MM.1S (cell line): ENCODE measurements around the gene GALR2.

Experiments used
- DNase-seq: peaks from one replicate; pipeline ENCODE4 v3.0.0-alpha.2; 2015
- H2AFZ ChIP-seq: fragments of 300-600 bp; sonication (generic); 2 replicates; pipeline ENCODE4 v1.6.0; 2016; ENCODE audit warnings: antibody characterized with exemption, low read length
- H3F3A ChIP-seq: fragments of 300-600 bp; sonication (generic); 2 replicates; pipeline ENCODE4 v1.6.1; 2016; ENCODE audit warnings: mild to moderate bottlenecking, antibody characterized with exemption, low read length, moderate library complexity, mixed read lengths; ENCODE audit not compliant: insufficient read depth
- H3K27ac ChIP-seq: fragments of 300-600 bp; sonication (generic); 2 replicates; pipeline ENCODE4 v1.5.1; 2016; ENCODE audit warnings: mild to moderate bottlenecking, low read length
- H3K27me3 ChIP-seq: fragments of 300-600 bp; sonication (generic); replicated peaks from 2 replicates; pipeline ENCODE4 v1.6.0; 2016; ENCODE audit warnings: low read length; ENCODE audit not compliant: insufficient read depth
- H3K36me3 ChIP-seq: fragments of 300-600 bp; sonication (generic); replicated peaks from 2 replicates; pipeline ENCODE4 v1.6.1; 2016; ENCODE audit warnings: mild to moderate bottlenecking, low read length, mixed read lengths; ENCODE audit not compliant: insufficient read depth
- H3K4me1 ChIP-seq: fragments of 300-600 bp; sonication (generic); 2 replicates; pipeline ENCODE4 v1.6.1; 2016; ENCODE audit warnings: low read length, mixed read lengths
- H3K4me2 ChIP-seq: fragments of 300-600 bp; sonication (generic); 2 replicates; pipeline ENCODE4 v1.6.0; 2016; ENCODE audit warnings: low read depth, low read length
- H3K4me3 ChIP-seq: fragments of 300-600 bp; sonication (generic); 2 replicates; pipeline ENCODE4 v1.5.1; 2016; ENCODE audit warnings: low read length, mixed read lengths
- H3K79me2 ChIP-seq: fragments of 300-600 bp; sonication (generic); 2 replicates; pipeline ENCODE4 v1.6.1; 2016; ENCODE audit warnings: mixed run types, low read length, mixed read lengths
- H3K9ac ChIP-seq: fragments of 300-600 bp; sonication (generic); 2 replicates; pipeline ENCODE4 v1.6.1; 2016; ENCODE audit warnings: low read length, mixed read lengths
- H3K9me2 ChIP-seq: fragments of 300-600 bp; sonication (generic); replicated peaks from 2 replicates; pipeline ENCODE4 v1.6.1; 2016; ENCODE audit warnings: mild to moderate bottlenecking, low read length, mixed read lengths; ENCODE audit not compliant: insufficient read depth
- H3K9me3 ChIP-seq: fragments of 300-600 bp; sonication (generic); replicated peaks from 2 replicates; pipeline ENCODE4 v1.6.1; 2016; ENCODE audit warnings: mild to moderate bottlenecking, low read length, mixed read lengths; ENCODE audit not compliant: insufficient read depth
- H4K20me1 ChIP-seq: fragments of 300-600 bp; sonication (generic); 2 replicates; pipeline ENCODE4 v1.6.1; 2016; ENCODE audit warnings: mild to moderate bottlenecking, low read length, moderate library complexity, mixed read lengths; ENCODE audit not compliant: insufficient read depth
- EZH2 ChIP-seq: fragments of 300-600 bp; sonication (generic); optimal IDR thresholded peaks from 2 replicates; pipeline ENCODE3; 2017; ENCODE audit warnings: low read depth, mild to moderate bottlenecking, antibody characterized with exemption, low read length, mixed read lengths
- EZH2phosphoT487 ChIP-seq: fragments of 300-600 bp; sonication (generic); IDR thresholded peaks from 2 replicates; pipeline ENCODE4 v1.6.1; 2018; ENCODE audit warnings: antibody characterized with exemption, low read length
- TF ChIP-seq, protein P1 (sequence below): fragments of 300-600 bp; sonication (generic); IDR thresholded peaks from 2 replicates; pipeline ENCODE4 v1.5.1; 2016; ENCODE audit warnings: antibody characterized with exemption, low read length, mixed read lengths

The GALR2 gene

DNA sequence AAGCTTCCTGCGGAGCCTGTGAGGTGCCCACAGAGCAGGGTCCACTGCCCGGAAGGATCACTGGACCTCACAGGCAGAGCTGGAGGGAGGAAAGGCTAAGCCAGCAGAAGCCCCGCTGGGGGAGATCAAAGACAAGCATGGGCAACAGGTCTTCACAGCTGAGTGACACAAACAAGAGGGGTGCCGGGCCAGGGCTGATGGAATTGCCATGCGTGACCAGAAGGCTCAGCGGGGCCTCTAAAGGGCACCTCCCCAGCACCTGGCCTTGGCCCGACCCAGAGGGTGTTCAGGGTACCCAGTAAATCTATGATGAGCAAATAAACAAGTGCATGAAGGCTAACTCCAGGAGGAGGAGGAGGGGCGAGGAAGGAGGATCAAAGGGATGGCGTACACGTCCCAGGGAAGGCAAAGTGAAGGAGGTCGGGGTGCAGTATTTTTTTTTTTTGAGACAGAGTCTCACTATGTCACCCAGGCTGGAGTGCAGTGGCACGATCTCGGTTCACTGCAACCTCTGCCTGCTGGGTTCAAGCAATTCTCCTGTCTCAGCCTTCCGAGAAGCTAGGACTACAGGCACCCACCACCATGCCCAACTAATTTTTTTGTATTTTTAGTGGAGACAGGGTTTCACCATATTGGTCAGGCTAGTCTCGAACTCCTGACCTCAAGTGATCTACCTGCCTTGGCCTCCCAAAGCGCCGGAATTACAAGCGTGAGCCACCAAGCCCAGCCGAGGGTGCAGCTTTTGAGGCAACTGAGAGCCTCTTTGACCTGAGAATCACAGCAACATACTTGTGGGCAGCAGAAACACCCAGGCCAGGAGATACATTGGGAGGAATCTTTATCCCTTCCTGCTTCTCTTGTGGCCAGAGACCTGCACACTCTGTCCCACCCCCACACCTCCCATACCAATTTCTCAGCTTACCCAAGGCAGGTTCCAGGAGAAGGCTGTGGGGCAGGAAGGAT lies 45.1 kb downstream of the GALR2 start:
- no peaks in the 10 kb centered on the region for H4K20me1 ChIP-seq
- H3K9me2 ChIP-seq, result no peaks in the 10 kb centered on the region
- no peaks in the 10 kb centered on the region for H3K79me2 ChIP-seq
- H3K9ac ChIP-seq, result no peak overlapping the region
- no peak overlapping the region for H3K27ac ChIP-seq
- H3F3A ChIP-seq, result no peaks in the 10 kb centered on the region
- no peak overlapping the region for H2AFZ ChIP-seq
- H3K4me1 ChIP-seq, result no peaks in the 10 kb centered on the region
- H3K27me3 ChIP-seq, result no peaks in the 10 kb centered on the region
- DNase-seq, result no peak
- H3K4me2 ChIP-seq, result no peak overlapping the region
- H3K36me3 ChIP-seq, result no peaks in the 10 kb centered on the region
- TF ChIP-seq EZH2phosphoT487, result no peak
- TF ChIP-seq, protein P1, sequence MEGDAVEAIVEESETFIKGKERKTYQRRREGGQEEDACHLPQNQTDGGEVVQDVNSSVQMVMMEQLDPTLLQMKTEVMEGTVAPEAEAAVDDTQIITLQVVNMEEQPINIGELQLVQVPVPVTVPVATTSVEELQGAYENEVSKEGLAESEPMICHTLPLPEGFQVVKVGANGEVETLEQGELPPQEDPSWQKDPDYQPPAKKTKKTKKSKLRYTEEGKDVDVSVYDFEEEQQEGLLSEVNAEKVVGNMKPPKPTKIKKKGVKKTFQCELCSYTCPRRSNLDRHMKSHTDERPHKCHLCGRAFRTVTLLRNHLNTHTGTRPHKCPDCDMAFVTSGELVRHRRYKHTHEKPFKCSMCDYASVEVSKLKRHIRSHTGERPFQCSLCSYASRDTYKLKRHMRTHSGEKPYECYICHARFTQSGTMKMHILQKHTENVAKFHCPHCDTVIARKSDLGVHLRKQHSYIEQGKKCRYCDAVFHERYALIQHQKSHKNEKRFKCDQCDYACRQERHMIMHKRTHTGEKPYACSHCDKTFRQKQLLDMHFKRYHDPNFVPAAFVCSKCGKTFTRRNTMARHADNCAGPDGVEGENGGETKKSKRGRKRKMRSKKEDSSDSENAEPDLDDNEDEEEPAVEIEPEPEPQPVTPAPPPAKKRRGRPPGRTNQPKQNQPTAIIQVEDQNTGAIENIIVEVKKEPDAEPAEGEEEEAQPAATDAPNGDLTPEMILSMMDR, result no peak
- no peak for TF ChIP-seq EZH2
- no peaks in the 10 kb centered on the region for H3K9me3 ChIP-seq
- H3K4me3 ChIP-seq, result no peak overlapping the region

DNA sequence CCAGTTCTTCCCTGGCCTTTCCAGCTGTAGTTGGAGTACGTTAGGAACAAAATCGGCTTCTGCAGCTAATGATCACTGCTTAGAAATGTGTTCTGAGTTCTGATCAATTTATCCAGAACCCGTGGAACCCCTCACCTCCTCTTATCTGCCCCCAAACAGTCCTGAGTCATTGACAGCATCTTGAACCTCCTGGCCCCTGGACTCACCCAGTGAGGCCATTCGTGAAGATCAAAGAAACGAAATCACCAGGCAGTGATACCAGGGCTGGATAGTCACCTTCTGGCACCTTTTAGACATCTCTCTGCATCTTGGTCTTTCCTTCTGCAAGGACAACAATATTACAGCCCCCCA lies 46.1 kb downstream of the GALR2 start:
- H3K27me3 ChIP-seq, result no peaks in the 10 kb centered on the region
- H2AFZ ChIP-seq, result no peak overlapping the region
- H3F3A ChIP-seq, result no peaks in the 10 kb centered on the region
- H3K36me3 ChIP-seq, result no peaks in the 10 kb centered on the region
- H3K9me2 ChIP-seq, result no peaks in the 10 kb centered on the region
- TF ChIP-seq EZH2phosphoT487, result no peak
- no peak for TF ChIP-seq EZH2
- TF ChIP-seq, protein P1, result no peak
- no peaks in the 10 kb centered on the region for H4K20me1 ChIP-seq
- H3K27ac ChIP-seq, result no peak overlapping the region
- no peak overlapping the region for H3K4me2 ChIP-seq
- no peaks in the 10 kb centered on the region for H3K4me1 ChIP-seq
- DNase-seq, result no peak
- no peak overlapping the region for H3K4me3 ChIP-seq
- H3K79me2 ChIP-seq, result no peaks in the 10 kb centered on the region
- H3K9me3 ChIP-seq, result no peaks in the 10 kb centered on the region
- H3K9ac ChIP-seq, result no peak overlapping the region

DNA sequence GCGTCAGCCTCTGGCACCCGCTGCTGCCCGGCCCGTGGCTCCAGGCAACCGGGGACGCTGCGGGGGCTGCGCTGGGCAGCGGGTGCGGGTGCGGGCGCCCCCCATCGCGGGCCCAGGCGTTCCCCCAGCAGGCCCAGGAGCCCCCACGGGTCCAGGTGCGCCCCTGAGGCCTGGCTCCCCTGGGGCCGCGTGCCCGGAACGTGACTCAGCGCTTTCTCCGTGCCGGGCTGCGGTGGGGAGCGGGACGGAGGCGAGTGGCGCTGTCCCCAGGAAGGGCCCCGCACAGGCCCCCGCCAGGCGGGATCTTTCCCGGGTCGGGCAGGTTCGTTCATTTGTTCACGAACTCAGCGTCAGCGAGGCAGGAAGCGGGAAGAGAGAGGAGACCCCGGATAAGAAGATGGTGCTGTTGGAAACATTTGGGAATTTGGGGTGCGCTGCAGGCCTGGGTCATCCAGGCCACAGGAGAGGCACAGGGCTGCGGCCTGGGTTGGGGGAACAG lies 47.4 kb downstream of the GALR2 start:
- Histone ChIP-seq H3K27ac (no peak overlapping the region), H3K79me2 (no peaks in the 10 kb centered on the region), H3K36me3 (no peaks in the 10 kb centered on the region), H2AFZ (peak overlapping the region; percentile 99), H3K9me3 (no peaks in the 10 kb centered on the region), H3K9ac (peak overlapping the region; percentile 64; the same call in 1 of the 2 replicates), H3F3A (no peaks in the 10 kb centered on the region), H4K20me1 (no peaks in the 10 kb centered on the region), H3K9me2 (no peaks in the 10 kb centered on the region), H3K4me1 (no peaks in the 10 kb centered on the region), H3K4me3 (peak overlapping the region; percentile 54), H3K4me2 (peak overlapping the region; percentile 93), H3K27me3 (no peaks in the 10 kb centered on the region)
- no peak for DNase-seq
- TF ChIP-seq EZH2 (no peak), EZH2phosphoT487 (no peak)
- TF ChIP-seq, protein P1, result no peak
